KG1 (cell line): ENCODE measurements around the gene LRP11.
"Not testable (repeated sequence)": the region's sequence is repeated elsewhere in the genome, so short reads cannot be mapped to it uniquely, and the experiment has no call there.

Experiments
- DNase-seq: peaks from one replicate; lab custom pipeline; 2025; lab: John Stamatoyannopoulos, UW

Gene LRP11, protein sequence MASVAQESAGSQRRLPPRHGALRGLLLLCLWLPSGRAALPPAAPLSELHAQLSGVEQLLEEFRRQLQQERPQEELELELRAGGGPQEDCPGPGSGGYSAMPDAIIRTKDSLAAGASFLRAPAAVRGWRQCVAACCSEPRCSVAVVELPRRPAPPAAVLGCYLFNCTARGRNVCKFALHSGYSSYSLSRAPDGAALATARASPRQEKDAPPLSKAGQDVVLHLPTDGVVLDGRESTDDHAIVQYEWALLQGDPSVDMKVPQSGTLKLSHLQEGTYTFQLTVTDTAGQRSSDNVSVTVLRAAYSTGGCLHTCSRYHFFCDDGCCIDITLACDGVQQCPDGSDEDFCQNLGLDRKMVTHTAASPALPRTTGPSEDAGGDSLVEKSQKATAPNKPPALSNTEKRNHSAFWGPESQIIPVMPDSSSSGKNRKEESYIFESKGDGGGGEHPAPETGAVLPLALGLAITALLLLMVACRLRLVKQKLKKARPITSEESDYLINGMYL

DNA sequence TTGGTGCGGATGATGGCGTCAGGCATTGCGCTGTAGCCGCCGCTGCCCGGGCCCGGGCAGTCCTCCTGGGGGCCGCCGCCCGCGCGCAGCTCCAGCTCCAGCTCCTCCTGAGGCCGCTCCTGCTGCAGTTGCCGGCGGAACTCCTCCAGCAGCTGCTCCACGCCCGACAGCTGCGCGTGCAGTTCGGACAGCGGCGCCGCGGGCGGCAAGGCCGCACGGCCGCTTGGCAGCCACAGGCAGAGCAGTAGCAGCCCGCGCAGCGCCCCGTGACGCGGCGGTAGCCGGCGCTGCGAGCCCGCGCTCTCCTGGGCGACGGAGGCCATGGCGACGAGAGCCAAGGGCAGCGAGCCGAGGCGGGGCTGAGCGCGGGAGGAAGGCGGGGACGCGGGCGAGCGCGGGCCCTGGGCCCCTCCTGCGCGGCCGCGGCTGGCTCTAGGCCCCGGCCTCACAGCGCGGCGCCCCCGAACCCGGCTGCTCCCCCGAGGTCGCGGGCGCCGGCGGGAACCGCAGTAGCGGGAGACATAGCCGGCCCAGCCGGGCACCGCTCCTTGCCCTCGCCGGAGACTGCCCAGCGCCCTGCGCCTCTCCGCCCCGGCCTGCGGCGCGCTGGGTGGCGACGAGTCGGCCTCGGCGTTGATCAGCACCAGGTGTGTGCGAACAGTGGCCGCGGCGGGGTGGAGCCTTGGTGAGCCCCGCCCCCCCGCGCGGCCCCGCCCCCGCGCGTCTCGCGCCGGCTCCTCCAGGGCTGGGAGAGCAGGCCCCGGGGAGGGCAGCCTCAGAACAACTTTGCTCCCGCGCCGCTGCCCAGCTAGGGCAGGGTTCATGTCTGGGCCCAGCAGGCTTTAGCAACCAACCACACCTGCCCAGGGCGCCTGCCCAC lies at the start of gene LRP11:
Gene LRP11 (minus strand): TSS at position 662 of the 880 bp plus-strand sequence. CDS start 339 bp downstream, at position 323.
- DNase-seq: peak; percentile 32

DNA sequence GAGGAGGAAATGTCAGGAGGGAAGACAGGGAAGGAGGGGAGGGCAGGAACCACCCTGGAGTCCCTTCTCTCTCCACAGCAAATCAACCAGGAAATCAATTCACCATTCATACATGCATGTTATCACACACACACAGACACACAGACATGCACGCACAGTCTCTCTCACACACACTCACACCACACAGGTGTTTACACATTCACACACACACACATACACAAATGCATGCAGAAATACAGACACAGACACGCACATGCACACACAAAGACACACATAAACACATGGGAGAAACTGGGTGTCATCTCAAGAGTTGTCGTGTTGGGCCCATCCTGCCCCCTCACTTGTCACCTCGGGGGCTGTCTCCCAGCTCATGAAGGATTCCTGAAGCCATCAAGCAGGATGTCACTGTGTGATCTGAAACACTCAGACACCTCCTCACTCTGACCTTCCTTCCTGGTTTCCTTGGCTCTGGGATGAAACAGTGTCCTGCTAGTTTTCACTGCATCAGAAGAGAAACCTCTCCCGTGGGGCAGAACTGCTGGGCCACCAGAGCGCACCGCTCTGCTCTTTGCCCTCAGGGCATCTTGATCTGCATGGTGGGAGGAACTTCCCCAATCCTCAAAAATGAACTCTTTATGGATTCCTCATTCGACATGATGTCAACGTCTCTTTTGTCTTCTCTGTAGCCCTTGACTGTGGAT lies 49.5 kb upstream of the LRP11 start:
- DNase-seq: no peak

DNA sequence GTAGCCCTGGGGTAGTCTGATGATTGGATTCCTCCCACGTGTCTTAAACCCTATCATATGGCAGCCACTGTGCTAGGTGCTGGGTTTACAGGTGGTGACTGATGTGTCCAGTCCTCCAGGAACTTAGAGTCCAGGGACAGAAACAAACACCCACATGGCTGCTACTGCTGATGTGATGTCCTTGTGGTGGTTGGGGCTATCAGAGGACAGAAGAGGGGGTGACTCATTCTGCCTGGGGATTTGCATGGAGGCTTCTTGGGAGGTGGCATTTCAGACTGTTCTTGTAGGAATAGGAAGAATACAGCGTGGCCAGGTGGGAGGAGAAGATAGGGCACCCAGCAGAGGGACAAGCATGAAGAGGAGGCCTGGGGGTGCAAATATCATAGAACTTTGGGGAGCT lies 48.9 kb upstream of the LRP11 start:
- DNase-seq: no peak

DNA sequence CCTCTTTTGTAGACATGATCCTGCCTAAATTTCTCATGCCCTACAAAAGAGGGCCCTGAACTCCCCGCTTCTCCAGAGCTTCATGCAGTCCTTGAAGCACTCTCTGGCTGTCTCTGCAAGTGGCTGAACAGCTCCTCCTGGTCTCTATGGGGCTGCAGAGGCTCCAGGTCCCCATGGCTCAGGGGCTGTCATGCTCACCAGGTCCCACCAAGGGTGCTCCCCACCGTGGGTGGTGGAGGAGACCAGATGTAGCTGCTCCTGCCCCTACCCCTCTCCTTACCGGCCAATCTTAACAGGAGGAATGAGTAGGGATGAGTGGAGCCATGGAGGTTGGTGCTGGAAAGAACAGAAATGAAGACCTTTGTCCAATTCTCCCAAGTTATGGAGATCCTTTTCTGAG lies 48.5 kb upstream of the LRP11 start:
- DNase-seq: not testable (repeated sequence)

DNA sequence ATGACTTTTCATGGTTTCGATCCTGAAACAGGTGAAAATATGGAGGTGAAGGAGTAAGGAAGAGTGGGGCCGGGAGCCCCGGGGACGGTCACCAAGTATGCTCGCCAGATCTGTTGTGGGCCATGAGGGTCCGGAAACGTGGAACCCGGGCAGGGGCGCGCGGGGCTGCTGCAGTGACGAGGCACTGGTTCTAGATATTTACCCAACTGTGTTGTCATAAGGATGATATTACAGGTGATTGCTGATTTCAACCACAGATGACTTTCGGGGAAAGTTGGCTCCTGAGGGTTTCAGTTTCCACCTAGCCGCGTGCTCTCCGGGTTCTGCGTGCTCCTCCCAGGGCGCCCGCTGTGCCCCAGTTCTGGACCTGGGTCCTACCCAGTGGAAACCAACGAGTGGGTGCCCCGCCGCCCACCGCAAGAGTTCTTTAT lies 46.6 kb upstream of the LRP11 start:
- DNase-seq: no peak

DNA sequence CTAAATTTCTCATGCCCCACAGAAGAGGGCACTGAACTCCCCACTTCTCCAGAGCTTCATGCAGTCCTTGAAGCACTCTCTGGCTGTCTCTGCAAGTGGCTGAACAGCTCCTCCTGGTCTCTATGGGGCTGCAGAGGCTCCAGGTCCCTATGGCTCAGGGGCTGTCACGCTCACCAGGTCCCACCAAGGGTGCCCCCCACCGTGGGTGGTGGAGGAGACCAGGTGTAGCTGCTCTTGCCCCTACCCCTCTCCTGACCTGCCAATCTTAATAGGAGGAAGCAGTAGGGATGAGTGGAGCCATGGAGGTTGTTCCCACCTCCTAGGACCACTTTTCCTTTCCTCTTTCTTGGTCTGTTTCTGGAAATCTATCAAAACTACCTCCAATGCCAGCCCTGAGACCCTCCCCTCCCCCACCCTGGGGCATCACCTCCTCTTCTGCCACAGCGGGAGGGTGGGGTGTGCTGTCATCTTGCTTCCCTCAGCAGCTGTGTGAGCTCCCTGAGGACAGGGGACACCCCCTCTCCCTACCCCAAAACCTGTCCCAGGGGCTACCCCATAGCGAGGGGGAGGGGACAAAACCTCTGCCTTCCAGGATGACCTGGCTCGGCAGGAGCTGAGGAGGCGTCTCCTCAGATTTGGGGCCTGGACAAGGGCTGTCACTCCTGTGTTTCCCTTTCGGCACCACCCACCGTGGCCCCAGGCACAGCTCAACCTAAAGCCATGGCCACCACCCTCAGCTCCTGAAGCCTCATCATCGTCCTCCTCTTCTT lies 45.7 kb upstream of the LRP11 start:
- DNase-seq: no peak

DNA sequence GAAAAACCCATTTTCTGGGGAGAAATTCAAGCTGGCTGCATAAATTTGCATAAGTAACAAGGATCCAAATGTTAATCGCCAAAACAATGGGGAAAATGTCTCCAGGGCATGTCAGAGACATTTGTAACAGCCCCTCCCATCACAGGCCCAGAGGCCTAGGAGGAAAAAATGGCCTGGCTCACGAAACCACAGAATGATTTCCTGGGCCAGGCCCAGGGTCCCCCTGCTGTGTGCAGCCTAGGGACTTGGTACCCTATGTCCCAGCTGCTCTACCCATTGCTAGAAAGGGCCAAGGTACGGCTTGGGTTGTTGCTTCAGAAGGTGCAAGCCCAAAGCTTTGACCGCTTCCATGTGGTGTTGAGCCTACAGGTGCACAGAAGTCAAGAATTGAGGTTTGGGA lies 44.3 kb upstream of the LRP11 start:
- DNase-seq: not testable (repeated sequence)

DNA sequence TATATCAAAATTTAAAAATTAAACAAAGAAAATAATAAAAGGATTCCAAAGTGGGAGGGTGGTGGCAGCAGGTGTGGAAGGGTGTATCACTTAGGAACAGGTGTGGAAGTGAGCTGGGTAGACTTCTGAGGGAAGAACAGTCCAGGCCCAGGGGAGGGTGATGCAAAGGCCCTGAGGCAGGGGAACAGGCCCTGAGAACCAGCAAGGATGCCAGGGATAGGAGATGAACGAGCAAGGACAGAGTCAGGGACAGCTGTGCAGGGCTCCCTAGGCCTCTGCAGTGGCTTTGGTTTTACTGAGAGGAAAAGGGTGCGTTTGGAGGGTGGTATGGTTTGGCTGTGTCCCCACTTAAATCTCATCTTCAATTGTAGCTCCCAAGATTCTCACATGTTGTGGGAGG lies 43.2 kb upstream of the LRP11 start:
- DNase-seq: no peak

DNA sequence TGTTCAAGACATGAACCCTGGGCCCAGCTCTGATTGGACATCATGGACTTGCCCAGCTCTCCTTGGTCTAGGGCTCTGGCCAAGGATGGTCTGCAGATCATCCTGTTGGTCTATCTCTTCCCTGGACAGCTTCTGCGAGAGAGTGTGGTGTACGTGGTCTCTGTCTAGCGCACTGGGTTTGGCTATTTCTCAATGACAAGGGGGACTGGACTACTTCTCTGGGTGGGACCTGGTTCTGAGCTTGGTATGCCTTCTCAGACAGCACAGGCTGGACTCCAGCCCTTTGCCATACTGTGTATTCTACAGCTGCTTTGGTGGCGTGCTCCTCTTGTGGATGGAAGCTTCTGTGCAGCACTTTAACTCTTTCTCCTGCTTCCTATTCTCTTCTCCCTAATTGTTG lies 42.2 kb upstream of the LRP11 start:
- no peak for DNase-seq

DNA sequence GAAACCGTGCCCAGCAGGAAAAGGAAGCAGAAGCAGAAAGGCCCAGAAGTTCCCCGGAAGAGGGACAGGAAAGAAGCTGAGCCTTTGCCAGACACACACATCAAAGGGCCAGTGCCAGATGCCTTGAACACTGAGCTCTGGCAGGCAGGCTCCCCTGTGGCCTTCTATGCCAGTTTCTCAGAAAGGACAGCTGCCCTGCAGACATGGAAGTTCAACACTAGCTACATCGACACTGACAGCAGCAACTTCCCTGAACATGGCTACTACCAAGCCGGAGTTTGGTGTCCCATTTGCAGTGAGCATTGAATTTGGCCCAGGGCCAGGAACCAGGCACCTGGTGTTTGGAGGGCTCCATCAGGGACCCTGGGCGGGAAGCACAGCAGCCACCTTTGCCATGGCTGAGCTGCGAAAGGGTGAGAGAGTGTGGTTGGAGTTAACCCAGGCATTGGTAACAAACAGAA lies 41.8 kb upstream of the LRP11 start:
- DNase-seq: no peak

DNA sequence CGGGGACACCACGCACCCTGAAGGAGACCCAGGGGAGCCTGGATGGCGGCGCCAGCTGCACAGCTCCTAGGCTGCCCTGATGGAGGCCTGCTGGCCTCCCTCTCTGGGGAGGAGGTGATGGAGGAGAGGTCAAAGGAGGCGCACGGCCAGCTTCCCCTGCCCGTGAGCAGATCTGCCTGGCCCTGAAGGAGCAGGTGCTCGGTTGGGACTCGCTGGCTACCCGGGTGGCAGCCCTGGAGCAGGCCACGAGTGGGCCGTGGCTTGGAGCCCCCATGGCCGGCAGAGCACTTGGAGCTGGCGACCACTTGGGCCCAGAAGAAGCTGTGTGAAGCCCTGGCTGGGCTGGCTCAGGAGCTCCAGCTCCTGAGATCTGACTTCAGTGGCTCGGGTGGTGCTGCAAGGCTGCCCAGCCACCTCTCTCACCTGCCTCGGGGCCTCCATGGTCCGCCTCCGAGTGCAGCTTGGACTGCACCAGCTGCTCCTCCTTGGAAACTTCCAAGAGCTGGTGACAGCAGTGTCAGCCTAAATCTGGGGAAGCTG lies 41.3 kb upstream of the LRP11 start:
- no peak for DNase-seq

DNA sequence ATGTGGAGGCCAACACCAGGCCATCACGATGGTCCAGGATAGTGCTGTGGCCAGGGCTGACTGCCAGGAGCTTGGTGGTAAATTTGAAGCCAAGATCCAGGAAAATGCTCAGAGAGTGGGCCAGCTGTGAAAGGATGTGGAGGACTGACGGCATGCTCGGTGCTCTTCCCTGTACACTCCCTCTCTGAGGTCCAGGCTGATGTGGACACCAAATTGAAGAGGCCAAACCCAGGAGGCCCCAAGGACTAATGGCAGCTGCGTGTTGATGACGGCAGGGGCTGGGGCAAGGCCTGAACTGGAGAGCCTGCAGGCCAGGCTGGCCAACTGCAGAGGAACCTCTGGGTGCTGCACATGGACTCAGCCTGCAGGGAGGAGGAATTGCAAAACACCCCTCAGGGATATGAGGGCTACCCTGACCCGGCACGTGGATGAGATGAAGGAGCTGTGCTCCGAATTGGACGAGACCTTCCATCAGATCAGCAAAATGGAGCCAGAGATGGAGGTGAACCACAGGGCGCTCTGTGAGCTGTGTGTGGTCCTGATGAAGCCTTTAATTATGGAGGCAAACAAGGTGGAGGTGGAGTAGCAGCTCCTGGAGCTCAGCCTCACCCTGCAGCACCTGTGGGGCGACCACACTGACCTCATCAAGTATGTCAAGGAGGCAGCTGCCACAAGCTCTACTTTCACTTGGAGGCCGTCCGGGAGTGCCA lies 40.7 kb upstream of the LRP11 start:
- no peak for DNase-seq

DNA sequence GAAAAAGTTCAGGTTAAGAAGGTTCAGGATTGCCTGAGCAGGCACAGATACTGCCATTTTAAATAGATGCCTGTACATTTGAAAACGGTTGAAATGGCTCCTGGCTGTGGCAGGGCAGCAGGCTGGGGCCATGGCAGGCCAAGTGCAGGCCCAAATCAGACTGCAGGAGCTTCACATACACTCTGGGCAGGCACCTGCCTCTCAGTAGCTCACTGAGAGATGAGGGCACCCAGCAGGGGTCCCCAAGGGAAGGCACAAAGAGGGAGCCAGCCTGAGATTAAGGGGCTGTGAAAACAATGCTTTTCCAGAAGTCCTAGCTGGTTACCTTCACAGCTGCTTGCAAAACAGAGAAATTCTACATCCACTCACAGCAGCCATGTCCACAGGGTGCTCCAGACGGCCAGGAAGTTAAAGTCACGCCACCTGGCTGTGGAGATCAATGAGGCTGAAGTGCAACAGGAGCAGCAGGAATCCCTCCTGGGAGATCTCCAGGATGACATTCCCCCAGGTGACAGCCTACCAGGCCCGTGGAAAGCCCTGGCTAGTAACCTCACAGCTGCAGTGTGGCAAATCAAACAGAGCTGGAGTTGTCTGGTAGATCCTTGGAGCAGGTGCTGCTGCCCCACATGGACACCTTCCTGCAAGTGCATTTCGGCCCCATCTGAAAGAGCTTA lies 39.9 kb upstream of the LRP11 start:
- no peak for DNase-seq

DNA sequence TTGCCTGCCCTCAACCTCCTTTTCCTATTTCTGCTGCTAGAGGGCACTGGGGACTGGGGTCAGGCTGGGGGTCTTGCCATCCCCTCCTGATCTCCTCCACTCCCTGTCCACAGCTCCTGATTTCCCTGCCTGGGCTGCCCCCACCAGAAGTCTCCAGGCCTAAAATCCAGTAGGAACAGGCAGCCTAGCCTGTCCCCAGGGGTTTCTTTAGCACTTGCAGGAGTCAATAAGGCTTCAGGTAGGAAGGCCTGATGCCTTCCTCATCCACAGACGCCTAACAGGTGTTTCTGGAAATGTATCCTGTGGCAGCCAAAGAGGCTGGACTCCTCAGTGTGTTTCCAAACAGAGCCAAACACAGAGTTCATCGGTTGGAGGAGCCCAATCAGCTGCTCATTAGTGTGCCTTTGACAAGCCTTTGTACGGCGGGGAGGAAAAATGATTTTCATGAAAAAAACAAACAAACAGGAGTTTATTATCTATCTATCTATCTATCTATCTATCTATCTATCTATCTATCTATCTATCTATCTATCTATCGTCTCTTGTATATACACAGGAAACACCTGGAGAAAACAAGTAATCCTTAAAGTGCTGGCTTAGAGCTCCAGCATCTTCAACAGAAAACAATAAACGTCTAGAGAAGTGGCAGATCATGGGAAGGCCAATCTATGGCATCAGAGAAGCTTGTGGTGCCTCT lies 37.4 kb upstream of the LRP11 start:
- no peak for DNase-seq

DNA sequence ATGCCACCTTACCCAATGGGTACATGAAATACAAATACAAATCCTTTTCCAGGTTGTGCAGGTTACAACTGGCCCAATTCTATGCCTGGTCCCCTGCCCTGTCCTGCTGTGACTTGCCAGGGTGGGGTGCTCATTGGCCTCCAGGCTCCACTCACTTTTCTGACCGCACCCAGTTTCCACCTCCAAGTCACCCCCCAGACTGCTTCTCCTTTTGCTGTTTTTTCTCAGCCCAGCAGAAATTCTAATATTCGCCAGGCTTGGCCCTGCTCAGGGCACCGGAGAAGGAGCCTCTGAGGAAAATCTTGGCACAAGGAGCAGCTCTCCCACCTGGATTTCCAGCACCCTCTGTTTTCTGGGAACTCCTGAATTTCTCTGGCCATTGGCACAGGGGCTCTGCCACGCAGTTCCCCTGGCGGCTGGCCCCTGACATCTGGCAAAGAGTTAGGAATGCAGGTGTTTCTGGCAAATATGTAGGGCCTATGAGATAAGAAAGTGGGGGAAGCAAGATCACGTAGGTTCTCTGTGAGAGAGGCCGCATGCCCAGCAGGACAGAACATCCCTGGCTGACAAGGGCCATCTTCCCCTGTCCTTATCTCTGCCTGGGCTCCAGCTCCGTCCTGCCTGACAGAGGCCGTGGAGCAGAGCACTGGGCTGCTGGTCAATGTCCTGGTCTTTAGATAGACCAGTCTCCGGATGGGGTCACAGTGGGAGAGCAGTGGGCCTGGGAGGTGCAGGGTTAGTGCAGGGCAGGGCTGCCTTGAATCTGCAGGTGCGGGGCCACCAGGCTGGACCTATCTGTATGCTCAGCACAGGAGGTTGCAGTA lies 36.7 kb upstream of the LRP11 start:
- no peak for DNase-seq

DNA sequence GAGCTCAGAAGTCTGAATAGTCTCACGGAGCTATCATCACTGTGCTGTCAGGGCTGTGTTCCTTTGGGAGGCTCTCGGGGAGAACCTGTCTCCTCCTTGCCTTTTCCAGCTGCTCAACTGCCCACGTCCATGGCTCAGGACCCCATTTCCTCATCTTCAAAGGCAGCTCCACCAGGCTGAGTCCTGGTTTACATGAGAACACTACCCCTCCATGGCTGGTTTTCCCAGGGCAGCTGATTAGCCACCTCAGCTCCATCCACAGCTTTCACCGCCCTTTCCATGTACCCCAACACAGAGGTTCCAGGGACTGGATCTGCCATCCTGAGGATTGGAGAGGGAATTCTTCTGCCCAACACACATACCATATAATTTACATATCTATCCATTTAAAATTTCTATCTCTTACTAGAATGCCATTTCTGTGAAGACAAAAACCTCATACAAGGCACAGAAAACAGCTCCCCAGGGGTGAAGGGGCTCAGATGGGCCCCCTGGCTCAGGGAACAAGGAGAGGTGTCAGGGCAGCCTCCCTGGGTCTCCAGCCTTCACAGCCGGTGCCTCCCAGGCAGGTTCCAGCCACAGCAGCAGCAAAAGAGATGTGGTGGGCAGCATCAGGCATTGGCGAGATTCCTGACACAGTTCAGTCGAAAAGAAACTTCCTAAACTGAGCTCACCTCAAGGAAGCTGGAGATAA lies 35.9 kb upstream of the LRP11 start:
- no peak for DNase-seq

DNA sequence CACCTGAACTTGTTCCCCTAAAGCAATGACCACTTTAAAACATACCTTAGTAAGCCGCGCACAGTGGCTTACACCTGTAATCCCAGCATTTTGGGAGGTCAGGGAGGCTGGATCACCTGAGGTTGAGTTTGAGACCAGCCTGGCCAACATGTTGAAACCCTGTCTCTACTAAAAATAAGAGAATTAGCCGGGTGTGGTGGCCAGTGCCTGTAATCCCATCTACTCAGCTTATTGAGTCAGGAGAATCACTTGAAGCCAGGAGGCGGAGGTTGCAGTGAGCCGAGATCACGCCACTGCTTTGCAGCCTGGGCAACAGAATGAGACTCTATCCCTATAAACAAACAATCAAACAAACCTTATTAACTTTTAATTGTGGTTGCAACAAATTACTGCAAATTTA lies 35.3 kb upstream of the LRP11 start:
- DNase-seq: no peak

DNA sequence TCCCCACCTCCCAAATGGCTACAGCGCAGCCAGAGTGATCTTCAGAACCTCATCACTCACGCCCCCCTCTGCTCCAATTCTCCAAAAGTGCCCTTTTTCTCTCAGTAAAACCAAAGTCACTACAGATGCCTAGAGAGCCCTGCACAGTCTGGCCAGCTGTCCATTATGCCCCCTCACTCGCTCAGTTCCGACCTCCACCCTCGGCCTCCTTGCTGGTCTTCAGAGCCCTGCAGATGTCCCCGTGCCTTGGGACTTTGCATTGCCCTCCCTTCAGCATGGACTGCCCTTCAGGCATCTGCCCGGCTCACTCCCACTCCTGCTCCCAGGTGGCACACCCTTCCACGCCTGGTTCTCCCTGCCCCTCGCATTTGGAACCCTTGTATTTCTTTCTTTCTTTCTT lies 34.8 kb upstream of the LRP11 start:
- no peak for DNase-seq
